ENCODE measurements around the gene HMG20B.

Gene HMG20B

GRCh38 chr19:3608079-3608641, 35.4 kb downstream of the HMG20B start:
- no peak for DNase-seq (ENCODE audit: low spot score)

- DNase-seq (ENCODE audit: low spot score), result no peak
These were observed 36.1 kb downstream of the HMG20B start for GRCh38 chr19:3608750-3609322.

GRCh38 chr19:3609779-3610719, 37.3 kb downstream of the HMG20B start:
- no peak for DNase-seq (ENCODE audit: low spot score)

- no peak for DNase-seq (ENCODE audit: low spot score)
These were observed 38.3 kb downstream of the HMG20B start for GRCh38 chr19:3610745-3611717.

GRCh38 chr19:3611841-3612240, 39.1 kb downstream of the HMG20B start:
- no peak for DNase-seq (ENCODE audit: low spot score)

GRCh38 chr19:3612330-3612729, 39.6 kb downstream of the HMG20B start:
- no peak for DNase-seq (ENCODE audit: low spot score)

GRCh38 chr19:3612901-3613741, 40.4 kb downstream of the HMG20B start:
- no peak for DNase-seq (ENCODE audit: low spot score)

- no peak for DNase-seq (ENCODE audit: low spot score)
These were observed 41.3 kb downstream of the HMG20B start for GRCh38 chr19:3613818-3614661.

GRCh38 chr19:3614858-3615505, 42.2 kb downstream of the HMG20B start:
- DNase-seq (ENCODE audit: low spot score), result no peak

- no peak for DNase-seq (ENCODE audit: low spot score)
These were observed 42.9 kb downstream of the HMG20B start for GRCh38 chr19:3615524-3616135.

- DNase-seq (ENCODE audit: low spot score), result no peak
These were observed 44.7 kb downstream of the HMG20B start for GRCh38 chr19:3617463-3617862.

GRCh38 chr19:3618144-3618810, 45.5 kb downstream of the HMG20B start:
- peak; percentile 69 for DNase-seq (ENCODE audit: low spot score)

GRCh38 chr19:3618811-3619630, 46.3 kb downstream of the HMG20B start:
- no peak for DNase-seq (ENCODE audit: low spot score)

- DNase-seq (ENCODE audit: low spot score), result no peak
These were observed 46.9 kb downstream of the HMG20B start for GRCh38 chr19:3619631-3620012.

GRCh38 chr19:3620145-3620816, 47.5 kb downstream of the HMG20B start:
- no peak for DNase-seq (ENCODE audit: low spot score)

- DNase-seq (ENCODE audit: low spot score), result no peak
These were observed 48.2 kb downstream of the HMG20B start for GRCh38 chr19:3620817-3621547.

Data from COLO829 (cell line).